ENCODE measurements around the gene POLD3. TPM values are rescaled to one million over a fixed set of nuclear protein-coding genes. Genes with fewer than 3 reads are reported as not detected.
A peak's percentile ranks its signal among the peaks of the same experiment; 100 is the strongest.

The POLD3 gene
- total RNA-seq, 1 experiment from 2014 or later, result 28.4 TPM

GRCh38 chr11:74687237-74688023 is 95.0 kb downstream of the POLD3 start:
- Histone ChIP-seq H3K9me2 (replicated peaks; ENCODE audit: low read length) (no peaks in the 10 kb centered on the region), H3K9ac (ENCODE audit: low read length) (no peak overlapping the region), H3K79me2 (ENCODE audit: low read length) (no peaks in the 10 kb centered on the region), H3K4me3 (ENCODE audit: low read length) (no peak overlapping the region), H3K36me3 (ENCODE audit: low read depth, low read length) (no peaks in the 10 kb centered on the region), H4K20me1 (ENCODE audit: low read length) (no peaks in the 10 kb centered on the region), H2AFZ (ENCODE audit: low read length) (peak overlapping the region; percentile 13; the same call in 1 of the 2 replicates), H3K9me3 (ENCODE audit: low read length) (no peaks in the 10 kb centered on the region), H3K4me1 (ENCODE audit: insufficient read depth, low read length) (peaks cover 18% of the 10 kb centered on the region; the same call in 1 of the 2 replicates), H3F3A (ENCODE audit: low read length, unreplicated experiment) (no peaks in the 10 kb centered on the region), H3K4me2 (ENCODE audit: low read length) (no peak overlapping the region), H3K27me3 (ENCODE audit: low read length) (no peaks in the 10 kb centered on the region), H3K27ac (ENCODE audit: low read length) (no peak overlapping the region)
- ChIA-PET CTCF (interaction anchor here (0.7 to 1.0 kb wide), 2 partner anchors 15 to 52 kb away, joined by 3 to 4 read pairs; no protein-coding TSS in a partner anchor), POLR2A (ENCODE audit: unreplicated experiment) (no interaction called here)
- ATAC-seq, result no peak; the same call in 1 of the 2 replicates
- TF ChIP-seq EZH2 (IDR thresholded peaks at IDR 0.05; ENCODE audit: low read length, unreplicated experiment), result no peak
- no peak for TF ChIP-seq CTCF (conservative IDR thresholded peaks at IDR 0.05; ENCODE audit: low read depth, low read length)
- no peak for TF ChIP-seq EZH2phosphoT487 (IDR thresholded peaks at IDR 0.05; ENCODE audit: borderline replicate concordance, low read length)
- no TSS peak for BruUV-seq (replicated peaks)
- peak; percentile 22 for DNase-seq
- intact Hi-C loops (cut with micrococcal nuclease), result no loop called here

GRCh38 chr11:74689666-74690065 is 97.3 kb downstream of the POLD3 start:
- no peaks in the 10 kb centered on the region for H3K9me2 ChIP-seq (replicated peaks; ENCODE audit: low read length)
- ChIA-PET POLR2A (ENCODE audit: unreplicated experiment) (no interaction called here), CTCF (no interaction called here)
- H3K27ac ChIP-seq (ENCODE audit: low read length), result no peak overlapping the region
- no peak for TF ChIP-seq EZH2 (IDR thresholded peaks at IDR 0.05; ENCODE audit: low read length, unreplicated experiment)
- no peak for TF ChIP-seq EZH2phosphoT487 (IDR thresholded peaks at IDR 0.05; ENCODE audit: borderline replicate concordance, low read length)
- no peak for TF ChIP-seq CTCF (conservative IDR thresholded peaks at IDR 0.05; ENCODE audit: low read depth, low read length)
- H3F3A ChIP-seq (ENCODE audit: low read length, unreplicated experiment), result no peaks in the 10 kb centered on the region
- ATAC-seq (peak; percentile 45), DNase-seq (peak; percentile 74)
- H3K4me1 ChIP-seq (ENCODE audit: insufficient read depth, low read length), result peaks cover 27% of the 10 kb centered on the region
- H2AFZ ChIP-seq (ENCODE audit: low read length), result no peak overlapping the region
- no peaks in the 10 kb centered on the region for H3K36me3 ChIP-seq (ENCODE audit: low read depth, low read length)
- no peaks in the 10 kb centered on the region for H3K79me2 ChIP-seq (ENCODE audit: low read length)
- intact Hi-C loops (cut with micrococcal nuclease), result no loop called here
- BruUV-seq (replicated peaks), result no TSS peak
- H4K20me1 ChIP-seq (ENCODE audit: low read length), result no peaks in the 10 kb centered on the region
- H3K9me3 ChIP-seq (ENCODE audit: low read length), result no peaks in the 10 kb centered on the region
- no peak overlapping the region for H3K4me2 ChIP-seq (ENCODE audit: low read length)
- no peaks in the 10 kb centered on the region for H3K27me3 ChIP-seq (ENCODE audit: low read length)
- no peak overlapping the region for H3K9ac ChIP-seq (ENCODE audit: low read length)
- no peak overlapping the region for H3K4me3 ChIP-seq (ENCODE audit: low read length)

- DNase-seq (no peak), ATAC-seq (no peak)
- Histone ChIP-seq H3K27me3 (ENCODE audit: low read length) (no peaks in the 10 kb centered on the region), H3K27ac (ENCODE audit: low read length) (no peak overlapping the region), H3K9ac (ENCODE audit: low read length) (no peak overlapping the region), H3K4me3 (ENCODE audit: low read length) (no peak overlapping the region), H2AFZ (ENCODE audit: low read length) (no peak overlapping the region), H3K9me3 (ENCODE audit: low read length) (no peaks in the 10 kb centered on the region), H3F3A (ENCODE audit: low read length, unreplicated experiment) (no peaks in the 10 kb centered on the region), H3K4me2 (ENCODE audit: low read length) (no peak overlapping the region), H3K36me3 (ENCODE audit: low read depth, low read length) (no peaks in the 10 kb centered on the region), H3K9me2 (replicated peaks; ENCODE audit: low read length) (no peaks in the 10 kb centered on the region), H3K4me1 (ENCODE audit: insufficient read depth, low read length) (peaks cover 30% of the 10 kb centered on the region), H3K79me2 (ENCODE audit: low read length) (no peaks in the 10 kb centered on the region), H4K20me1 (ENCODE audit: low read length) (no peaks in the 10 kb centered on the region)
- BruUV-seq (replicated peaks), result no TSS peak
- CTCF ChIA-PET, result no interaction called here
- intact Hi-C loops (cut with micrococcal nuclease), result no loop called here
- TF ChIP-seq EZH2 (IDR thresholded peaks at IDR 0.05; ENCODE audit: low read length, unreplicated experiment) (no peak), CTCF (conservative IDR thresholded peaks at IDR 0.05; ENCODE audit: low read depth, low read length) (no peak)
- POLR2A ChIA-PET (ENCODE audit: unreplicated experiment), result no interaction called here
Observed at GRCh38 chr11:74691755-74692154, 99.4 kb downstream of the POLD3 start.

Data from PC-3 (cell line).